NCI-H1092 treated with DMSO at 0.1 percent for 48 hours (cell line): Measurements from ENCODE around the gene AGTRAP.

Source experiments
- DNase-seq: peaks from one replicate; lab custom pipeline; 2025; lab: John Stamatoyannopoulos, UW

Gene AGTRAP

DNA sequence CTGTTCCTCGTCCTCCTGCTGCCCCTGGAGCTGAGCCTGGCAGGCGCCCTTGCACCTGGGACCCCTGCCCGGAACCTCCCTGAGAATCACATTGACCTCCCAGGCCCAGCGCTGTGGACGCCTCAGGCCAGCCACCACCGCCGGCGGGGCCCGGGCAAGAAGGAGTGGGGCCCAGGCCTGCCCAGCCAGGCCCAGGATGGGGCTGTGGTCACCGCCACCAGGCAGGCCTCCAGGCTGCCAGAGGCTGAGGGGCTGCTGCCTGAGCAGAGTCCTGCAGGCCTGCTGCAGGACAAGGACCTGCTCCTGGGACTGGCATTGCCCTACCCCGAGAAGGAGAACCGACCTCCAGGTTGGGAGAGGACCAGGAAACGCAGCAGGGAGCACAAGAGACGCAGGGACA is 29.6 kb upstream of the AGTRAP start:
- no peak for DNase-seq

DNA sequence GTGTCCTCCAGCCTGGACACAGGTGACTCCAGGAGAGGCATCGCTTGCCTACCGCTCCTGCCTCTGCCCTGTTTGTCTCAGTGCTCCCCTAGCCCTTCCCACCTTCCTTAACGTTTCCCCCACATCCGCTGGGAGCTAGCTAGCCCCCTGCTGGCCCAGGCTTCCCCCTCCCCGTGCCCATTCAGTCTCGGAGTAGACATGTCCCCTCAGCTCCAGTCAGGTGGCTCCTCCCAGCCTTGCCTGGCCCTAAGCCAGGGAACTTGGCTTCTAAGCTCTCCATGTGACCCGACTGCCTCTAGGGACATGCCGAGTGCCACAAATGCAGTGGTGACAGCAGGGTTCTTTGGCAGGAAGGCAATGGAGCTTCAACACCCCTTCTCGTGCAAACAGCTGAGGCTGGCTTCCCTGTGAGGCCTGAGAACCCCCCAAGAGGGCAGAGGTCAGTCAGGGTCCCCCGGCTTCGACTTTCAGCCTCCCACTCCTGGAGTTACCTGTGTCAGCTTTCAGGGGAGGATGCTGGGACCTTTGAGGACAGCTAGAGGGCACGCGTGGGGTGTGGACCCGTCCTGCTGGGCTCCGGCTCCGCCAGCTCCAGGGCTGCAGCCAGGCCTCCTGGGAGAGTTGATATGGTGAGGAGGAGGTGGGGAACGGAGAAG is 28.2 kb upstream of the AGTRAP start:
- DNase-seq = peak; percentile 80

DNA sequence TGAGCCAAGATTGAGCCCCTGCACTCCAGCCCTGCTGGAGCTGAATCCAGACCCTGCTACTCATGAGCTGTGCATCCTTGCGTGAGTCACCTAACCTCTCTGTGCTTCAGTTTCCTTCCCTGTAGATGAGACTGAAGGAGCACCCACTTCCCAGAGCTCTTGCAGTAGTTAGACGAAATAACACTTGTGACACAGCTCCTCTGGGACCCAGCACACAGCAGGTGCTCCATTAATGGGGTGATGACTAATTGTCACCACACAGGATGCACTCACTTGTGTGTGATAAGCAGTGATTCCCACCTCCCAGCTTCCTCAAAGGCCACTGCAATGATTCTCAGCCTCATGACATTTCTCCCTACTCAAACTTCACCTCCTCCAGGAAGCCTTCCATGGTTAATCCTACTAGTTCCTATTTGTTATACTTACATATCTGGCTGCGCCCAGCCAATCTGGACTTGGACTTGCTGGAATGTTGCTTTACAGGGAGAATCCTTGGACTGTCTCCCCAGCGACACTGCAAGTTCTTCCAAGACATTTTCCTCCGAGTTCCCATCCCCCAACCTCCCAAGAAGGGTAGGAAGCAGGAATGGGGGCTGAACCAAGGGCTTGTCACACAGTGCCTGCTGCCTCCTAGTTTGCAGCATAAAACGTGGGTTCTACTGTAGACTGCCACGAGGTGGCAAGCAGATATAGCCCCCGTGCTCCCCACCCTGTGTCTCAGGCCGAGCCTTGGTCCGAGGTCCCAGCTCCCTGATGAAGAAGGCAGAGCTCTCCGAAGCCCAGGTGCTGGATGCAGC is 27.2 kb upstream of the AGTRAP start:
- DNase-seq = no peak

DNA sequence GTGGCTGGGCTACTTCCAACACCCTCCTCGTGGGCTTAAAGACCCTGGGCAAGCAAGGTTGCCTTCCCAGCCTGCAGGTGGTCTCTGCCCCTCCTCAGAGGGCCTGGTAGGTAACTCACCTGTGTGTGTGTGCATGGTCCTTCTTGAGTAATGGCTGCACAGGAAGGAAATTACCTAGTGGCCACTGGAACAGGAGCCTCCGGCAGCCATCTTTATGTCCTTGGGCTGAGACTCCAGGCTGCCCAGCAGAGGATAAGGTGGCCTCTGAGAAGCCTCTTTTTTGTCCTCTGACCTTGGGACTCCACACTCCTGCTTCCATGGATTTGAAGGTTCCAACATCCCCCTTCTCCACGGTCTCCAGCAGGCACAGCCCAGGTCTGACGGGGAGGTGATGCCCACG is 24.4 kb upstream of the AGTRAP start:
- no peak for DNase-seq

DNA sequence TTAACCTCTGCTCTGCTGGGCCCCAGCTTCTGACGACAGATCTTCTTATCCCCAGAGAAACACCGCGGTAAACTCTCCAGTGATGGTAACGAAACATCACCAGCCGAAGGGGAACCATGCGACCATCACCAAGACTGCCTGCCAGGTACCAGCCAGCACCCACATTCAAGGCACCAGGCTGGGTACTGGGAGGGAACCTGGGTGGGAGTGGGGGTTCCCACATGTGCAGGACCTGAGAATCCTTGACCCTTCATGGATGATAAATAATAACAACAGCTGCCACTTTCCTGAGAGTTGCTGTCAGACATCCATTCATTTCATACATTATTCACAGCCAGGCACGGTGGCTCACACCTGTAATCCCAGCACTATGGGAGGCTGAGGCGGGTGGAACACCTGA is 23.7 kb upstream of the AGTRAP start:
- no peak for DNase-seq

DNA sequence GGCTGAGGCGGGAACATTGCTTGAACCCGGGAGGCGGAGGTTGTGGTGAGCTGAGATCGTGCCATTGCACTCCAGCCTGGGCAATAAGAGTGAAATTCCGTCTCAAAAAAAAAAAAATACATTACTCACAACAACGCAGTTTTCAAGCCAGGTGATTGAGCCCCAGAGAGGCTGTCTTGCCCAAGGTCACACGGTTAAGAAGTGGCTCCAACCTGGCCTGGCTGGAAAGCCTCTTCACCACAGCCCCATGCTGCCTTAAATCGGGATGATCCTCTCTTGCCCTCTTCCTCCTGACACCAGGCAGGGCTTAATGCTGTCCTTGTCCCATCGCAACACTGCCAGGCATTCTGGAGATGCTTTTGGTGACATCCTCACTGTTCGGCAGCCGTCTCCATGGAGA is 22.8 kb upstream of the AGTRAP start:
- DNase-seq = no peak

DNA sequence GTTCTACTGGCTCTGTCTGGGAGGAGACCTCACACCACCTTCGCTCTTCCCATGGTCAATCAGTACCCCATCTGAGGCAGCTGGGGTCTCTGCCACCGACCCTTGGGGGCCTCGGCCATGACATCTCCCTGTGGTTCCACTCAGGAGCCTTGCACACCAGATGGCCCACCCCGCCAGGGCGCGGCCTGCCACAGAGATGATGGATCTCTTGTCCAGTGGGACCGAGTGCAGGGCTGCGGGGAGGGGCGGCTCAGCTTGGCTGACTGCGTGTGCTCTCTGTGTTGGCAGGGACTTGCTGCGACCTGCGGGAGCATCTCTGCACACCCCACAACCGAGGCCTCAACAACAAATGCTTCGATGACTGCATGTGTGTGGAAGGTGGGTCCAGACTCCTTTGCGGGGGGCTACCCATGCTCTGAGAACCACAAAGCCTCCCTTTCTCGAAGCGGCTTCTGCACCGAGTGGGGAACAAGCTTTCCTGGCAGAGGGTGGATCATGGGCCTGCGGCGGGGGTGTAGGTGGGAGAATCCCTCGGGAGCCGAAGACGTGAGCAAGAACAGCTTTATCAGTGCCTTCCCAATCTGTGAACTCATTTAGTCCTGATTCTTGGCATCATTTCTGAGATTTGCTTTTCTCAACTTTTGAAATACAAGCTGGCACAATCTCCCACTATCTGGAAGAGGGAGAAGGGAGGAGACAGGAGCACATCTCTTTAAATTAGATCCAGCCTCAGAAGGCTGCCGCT is 20.9 kb upstream of the AGTRAP start:
- no peak for DNase-seq

DNA sequence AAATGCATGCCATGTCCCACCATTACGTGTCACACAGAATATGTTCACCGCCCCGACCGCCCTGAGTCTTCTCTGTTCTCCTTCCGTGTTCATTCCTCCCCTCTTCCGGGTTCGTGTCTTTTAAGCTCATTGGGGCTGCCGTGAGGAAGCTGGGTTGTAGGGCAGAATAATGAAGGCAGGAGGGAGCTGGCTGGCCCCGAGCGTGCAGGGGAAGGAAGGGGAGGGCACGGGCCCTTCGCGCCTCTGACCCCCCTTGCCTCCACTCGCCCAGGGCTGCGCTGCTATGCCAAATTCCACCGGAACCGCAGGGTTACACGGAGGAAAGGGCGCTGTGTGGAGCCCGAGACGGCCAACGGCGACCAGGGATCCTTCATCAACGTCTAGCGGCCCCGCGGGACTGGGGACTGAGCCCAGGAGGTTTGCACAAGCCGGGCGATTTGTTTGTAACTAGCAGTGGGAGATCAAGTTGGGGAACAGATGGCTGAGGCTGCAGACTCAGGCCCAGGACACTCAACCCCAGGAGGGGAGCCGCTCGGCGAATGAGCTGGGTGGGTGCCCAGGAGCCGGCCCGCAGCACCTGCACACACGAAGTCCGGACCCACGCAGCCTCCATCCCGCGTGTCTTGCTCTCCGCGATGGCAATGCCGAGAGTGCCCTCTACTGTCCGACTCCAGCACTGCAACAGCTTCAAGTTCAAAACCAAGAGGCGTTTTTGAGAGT is 16.5 kb upstream of the AGTRAP start:
- DNase-seq = peak; percentile 68

DNA sequence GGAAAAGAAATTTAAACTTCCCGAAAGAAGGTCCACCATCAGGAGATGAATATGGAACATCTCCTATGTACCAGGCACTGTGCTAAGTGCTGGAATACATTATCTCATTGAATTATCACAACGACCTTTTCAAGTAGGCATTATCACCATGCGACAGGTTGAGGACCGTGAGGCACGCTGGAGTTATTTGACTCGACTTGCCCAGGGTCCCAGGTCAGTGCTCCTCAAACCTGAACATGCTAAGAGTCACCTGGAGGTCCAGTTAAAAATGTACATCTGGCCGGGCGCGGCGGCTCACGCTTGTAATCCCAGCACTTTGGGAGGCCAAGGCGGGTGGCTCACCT is 15.9 kb upstream of the AGTRAP start:
- no peak for DNase-seq

DNA sequence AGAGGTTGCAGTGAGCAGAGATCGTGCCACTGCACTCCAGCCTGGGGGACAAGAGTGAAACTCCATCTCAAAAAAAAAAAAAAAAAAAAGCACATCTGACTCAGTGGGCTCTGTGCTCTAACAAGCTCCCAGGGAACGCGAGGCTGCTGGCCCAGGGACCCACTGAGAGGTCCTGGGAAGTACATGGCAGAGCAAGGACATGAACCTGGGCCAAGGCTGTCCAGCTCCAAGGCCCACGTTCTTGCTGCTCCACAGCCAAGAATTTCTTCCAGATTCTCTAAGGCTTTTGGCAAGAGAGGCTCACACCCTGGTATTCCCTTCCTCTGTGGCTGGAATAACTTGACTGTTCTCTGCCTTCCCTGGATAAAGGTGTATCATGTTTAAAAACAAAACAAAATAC is 15.4 kb upstream of the AGTRAP start:
- no peak for DNase-seq

DNA sequence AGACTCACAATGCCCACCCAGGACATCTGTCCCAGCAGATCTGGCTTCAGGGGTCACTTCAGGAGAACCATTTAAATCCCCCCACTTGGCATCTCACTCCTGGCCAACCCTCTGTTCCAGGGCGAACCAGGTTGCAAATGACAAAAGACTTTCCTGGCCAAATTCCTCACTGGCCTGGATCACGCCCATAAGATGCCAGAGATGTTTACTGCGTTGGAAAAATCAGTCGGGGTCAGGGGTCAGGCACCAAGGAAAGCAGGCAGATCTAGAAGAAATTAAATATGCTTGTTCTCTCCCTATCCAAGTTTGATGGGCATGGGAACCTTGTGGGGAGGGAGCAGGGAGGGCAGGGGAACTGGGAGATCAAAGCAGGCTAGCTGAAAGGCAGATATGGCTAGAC is 14.6 kb upstream of the AGTRAP start:
- no peak for DNase-seq

DNA sequence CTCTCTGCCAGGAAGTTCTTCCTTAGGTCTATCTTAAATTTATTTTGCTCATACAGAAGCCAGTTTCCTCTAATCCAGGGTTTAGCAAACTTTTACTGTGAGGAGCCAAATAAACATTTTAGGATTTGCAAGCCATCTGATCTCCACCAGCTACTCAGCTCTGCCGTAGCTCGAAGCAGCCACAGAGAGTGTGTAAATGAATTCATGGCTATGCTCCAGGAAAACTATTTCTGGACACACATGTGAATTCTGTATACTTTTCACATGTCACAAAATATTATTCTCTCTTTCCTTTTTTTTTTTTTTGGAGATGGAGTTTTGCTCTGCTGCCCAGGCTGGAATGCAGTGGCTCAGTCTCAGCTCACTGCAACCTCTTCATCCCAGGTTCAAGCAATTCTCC is 13.4 kb upstream of the AGTRAP start:
- no peak for DNase-seq

DNA sequence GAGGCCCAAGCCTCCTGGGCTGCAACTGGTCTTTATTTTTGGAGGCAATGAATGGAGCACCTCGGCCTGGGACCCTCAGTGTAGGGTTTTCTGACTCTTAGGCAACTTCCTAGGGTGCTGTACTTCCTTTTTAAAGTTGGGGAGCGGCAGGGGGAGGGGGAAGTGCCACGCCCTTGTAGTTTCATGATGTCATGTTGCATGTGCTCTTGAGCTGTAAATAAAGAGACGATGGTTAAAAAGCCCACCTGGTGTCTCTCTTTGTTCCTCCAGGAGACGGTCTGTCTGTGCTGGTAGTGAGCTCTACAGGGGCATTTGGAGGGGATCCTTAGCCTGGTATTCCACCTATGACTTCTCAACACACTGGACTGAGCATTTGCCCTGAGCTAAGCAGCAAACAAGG is 10.3 kb upstream of the AGTRAP start:
- DNase-seq = no peak

DNA sequence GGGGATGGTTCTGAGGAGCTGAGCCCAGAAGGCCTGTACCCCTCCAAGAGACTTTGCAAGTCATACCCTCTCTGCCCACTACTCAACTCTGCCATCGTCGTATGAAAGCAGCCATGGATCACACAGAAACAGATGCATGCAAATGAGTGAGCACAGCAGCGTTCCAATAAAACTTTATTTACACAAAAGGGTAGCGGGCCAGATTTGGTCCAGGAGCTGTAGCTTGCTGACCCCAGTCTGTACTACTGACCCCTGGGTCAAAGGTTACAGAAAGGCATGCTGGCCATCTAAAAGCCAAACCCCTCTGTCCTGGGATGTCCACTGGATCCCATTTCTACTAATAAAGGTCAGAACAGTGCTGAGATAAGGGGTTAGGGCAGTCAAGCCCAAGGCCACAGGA is 8.8 kb upstream of the AGTRAP start:
- no peak for DNase-seq

DNA sequence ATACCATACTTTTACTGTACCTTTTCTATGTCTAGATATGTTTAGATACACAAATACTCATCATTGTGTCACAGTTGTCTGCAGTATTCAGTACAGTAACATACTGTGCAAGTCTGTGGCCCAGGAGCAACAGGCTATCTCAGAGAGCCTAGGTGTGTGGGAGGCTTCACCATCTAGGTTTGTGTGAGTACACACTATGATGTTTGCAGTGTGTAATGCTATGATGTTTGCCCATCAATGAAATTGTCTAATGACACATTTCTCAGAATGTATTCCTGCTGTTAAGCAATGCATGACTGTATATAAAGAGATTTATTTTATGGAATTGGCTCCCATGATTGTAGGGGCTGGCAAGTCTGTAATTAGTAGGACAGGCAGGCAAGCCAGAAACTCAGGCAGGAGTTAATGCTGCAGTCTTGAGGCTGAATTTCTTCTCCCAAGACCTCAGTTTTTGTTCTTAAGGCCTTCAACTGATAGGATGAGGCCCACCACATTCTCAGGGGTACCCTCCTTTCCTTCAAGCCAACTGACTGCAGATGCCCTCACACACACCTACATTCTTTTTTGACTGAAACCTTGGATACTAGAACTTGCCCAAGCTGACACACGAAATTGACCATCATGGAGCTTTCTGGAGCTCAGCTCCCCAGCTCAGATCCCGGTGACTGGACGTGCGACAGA is 7.7 kb upstream of the AGTRAP start:
- no peak for DNase-seq

DNA sequence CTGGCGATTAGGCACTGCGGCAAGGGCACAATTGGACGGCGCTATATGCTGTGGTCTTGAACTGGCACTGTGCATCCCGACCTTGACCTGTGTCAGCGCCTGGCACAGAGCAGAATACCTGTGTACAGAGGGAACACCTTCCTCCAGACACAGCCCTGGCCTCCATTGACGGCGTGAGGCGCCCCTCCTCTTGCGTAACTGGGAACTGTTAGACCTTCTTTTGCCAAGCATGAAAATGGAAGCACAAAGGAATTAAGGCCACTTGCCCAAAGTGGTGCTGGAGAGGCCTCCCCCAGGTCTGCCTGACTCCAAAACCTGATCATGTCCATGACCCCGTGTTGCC is 6.8 kb upstream of the AGTRAP start:
- DNase-seq = no peak

DNA sequence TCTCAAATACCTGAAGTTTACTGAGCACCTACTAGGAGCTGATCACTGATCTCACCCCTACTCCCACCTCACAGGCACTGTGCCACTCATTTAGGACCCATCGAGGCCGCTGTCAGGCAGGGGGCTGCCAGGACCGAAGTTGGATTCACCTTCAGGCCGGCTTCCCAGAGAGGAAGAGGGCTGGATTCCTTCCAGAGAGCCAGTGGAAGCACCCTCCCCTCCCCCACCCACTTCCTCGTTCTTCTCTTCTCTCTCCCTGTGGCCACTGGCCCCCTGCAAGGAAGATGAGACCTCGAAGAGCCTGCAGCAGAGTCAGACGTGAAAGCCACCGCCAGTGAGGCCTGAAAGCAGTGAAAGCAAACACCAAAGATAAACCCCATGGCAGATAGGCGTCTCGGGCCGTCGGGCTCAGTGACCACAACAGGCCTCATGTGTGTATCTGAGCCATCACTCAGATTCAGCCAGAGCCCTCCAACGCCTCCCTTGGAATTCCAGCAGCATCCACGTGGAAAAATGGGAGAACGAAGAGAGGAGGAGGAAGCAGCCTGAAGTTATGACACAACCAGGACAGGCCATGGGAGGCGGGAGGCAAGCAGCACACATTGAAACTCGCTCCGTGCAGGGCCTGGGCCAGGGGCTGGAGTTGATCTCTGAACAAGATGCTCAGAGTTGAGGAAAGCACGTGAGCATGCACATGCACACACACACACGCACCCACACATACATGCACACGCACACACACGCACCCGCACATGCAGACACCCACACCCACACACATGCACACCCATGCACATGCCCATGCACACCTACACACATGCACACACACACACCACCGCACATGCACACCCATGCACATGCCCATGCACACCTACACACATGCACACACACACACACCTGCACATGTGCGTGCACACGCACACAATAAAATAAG is 6.2 kb upstream of the AGTRAP start:
- no peak for DNase-seq

DNA sequence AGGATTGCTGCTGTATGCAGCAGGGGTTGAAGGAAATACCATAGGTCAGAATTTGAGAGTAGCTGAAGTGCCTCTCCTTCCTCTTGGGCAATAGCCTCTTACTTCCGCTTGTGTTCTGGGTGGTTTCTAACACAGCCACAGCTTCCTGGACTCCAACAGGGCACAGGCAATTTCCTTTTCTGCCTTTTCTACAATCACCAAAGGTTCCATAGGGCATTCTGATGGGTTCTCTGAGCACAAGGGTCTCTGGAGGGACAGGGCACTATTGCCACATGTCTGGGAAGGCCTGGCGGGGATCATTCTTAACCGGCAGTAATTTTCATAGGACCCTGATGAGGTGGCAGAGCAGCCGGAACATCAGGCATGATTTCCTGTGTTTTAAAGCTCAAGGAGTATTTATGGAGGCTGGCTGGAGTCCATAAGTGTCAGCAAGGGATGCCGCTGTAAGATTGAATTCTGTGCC is 5.5 kb upstream of the AGTRAP start:
- no peak for DNase-seq

DNA sequence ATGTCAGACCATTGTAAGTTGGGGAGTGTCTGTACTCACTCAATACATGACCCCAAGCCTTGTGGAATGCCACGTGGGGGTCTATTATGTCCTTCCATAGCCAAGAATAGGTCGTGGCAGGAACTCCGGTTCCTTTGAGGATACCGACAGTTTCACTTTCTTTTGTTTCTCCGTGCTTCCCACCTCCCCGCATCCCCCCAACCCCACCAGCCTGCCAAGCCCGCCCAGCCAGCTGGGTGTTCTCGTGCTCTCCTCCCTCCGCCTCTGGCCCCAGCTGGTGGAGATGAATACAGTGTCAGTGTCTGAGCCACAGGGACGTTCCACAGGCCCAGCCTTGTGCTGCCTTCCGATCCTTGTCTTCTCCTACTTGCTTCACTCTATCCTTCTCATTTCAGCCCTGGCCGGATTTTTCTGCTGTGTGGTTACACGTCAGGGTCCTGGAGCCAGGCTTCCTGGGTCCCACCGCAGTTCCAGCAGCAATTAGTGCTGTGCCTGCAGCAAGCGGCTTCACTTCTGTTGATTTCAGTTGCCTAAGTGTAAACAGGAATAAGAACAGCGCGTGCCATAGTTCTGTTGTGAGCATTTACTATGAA is 4.1 kb upstream of the AGTRAP start:
- peak; percentile 79 for DNase-seq

DNA sequence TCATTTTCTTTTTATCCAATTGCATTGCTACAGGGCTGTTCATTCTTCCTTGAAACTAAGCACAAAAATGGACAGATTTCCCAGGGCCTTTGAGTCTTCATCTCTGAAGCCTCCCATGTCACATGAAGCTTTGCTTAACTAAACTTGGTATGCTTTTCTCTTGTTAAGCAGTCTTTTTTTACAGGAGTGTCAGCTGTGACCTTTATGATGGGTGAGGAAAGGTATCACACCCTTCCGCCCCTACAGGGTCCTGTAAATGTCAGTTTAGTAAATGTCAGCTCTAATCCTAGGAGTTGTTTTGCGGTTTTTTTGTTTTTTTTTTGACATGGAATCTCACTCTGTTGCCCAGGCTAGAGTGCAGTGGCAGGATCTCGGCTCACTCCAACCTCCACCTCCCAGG is 2.6 kb upstream of the AGTRAP start:
- DNase-seq = no peak

DNA sequence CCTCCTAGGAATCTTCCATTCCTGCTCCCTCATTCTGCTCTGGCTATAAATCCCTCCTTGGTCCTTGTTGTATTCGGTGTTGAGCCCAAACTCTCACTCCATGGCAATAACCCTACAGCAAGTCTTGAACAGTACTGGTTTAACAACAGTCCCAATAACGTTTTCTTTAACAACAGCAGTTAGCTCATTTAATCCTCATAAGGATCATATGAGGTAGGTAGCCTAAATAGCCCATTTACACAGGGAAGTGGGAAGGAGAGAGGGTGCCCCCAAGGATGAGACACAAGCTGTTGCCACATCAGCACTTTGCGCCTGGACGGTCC is 444 bp upstream of the AGTRAP start:
- no peak for DNase-seq
